ENCODE results near the gene ETFBKMT.

DNA sequence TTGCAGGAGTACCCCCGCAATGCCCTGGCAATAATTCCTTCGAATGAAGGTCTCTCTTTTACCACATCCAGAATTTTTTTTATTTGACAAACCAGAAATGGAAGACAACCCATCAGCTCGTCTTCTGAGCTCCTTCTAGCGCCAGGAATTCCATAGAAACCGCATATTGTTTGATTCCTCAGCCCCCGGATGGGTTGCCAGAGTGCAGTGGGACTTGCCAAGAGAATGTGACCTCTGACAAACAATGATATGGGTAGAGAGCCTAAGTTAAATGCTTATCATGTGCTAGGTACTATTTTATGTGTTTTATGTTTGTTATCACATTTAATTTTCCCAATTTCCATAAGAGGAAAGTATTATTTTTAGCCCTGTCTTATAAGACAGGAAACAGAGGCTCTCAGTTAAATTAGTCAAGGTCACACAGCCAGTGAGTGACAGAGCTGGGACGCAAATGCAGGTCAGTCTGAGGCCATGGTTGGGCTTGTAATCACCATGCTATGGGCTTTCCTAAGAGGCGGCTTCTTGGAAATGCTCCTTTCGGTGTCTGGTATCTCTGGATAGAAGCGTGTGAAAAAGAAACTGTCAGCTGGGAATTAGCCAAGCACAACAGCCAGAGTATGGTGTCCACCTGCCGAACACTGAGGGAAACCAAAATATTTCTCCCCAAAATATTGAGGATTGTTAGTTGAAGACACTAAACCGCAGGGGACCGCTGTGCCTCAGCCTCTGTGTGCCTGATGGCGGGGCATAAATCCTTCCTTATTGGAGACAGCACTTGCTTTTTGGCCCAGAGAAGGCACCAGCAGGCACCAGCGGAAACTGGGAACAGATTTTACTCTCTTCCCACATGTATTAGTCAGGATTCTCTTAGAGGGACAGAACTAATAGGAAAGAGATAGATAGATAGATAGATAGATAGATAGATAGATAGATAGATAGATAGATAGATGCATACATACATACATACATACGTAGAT lies 29.4 kb upstream of the ETFBKMT start:
- TF ChIP-seq, protein P1, sequence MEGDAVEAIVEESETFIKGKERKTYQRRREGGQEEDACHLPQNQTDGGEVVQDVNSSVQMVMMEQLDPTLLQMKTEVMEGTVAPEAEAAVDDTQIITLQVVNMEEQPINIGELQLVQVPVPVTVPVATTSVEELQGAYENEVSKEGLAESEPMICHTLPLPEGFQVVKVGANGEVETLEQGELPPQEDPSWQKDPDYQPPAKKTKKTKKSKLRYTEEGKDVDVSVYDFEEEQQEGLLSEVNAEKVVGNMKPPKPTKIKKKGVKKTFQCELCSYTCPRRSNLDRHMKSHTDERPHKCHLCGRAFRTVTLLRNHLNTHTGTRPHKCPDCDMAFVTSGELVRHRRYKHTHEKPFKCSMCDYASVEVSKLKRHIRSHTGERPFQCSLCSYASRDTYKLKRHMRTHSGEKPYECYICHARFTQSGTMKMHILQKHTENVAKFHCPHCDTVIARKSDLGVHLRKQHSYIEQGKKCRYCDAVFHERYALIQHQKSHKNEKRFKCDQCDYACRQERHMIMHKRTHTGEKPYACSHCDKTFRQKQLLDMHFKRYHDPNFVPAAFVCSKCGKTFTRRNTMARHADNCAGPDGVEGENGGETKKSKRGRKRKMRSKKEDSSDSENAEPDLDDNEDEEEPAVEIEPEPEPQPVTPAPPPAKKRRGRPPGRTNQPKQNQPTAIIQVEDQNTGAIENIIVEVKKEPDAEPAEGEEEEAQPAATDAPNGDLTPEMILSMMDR (IDR thresholded peaks at IDR 0.05): no peak
- TF ChIP-seq POLR2A (IDR thresholded peaks at IDR 0.05): no peak
